GM21423 (cell line): ENCODE results near the gene FAM53B.

Experiments
- ATAC-seq: cut with Tn5 transposase; IDR thresholded peaks from one replicate; pipeline ENCODE4 v1.9.1; 2021; ENCODE audit warnings: mild to moderate bottlenecking, moderate library complexity; ENCODE audit not compliant: unreplicated experiment

Gene FAM53B

GRCh38 chr10:124637746-124638145 is 106.4 kb downstream of the FAM53B start:
- ATAC-seq, result no peak

- no peak for ATAC-seq
Measured at GRCh38 chr10:124637091-124637700, 107.0 kb downstream of the FAM53B start.

- no peak for ATAC-seq
Measured at GRCh38 chr10:124636271-124636995, 107.7 kb downstream of the FAM53B start.

- no peak for ATAC-seq
Measured at GRCh38 chr10:124632566-124632965, 111.6 kb downstream of the FAM53B start.

- no peak for ATAC-seq
Measured at GRCh38 chr10:124632064-124632531, 112.1 kb downstream of the FAM53B start.

GRCh38 chr10:124630551-124630950 is 113.6 kb downstream of the FAM53B start:
- no peak for ATAC-seq

GRCh38 chr10:124629842-124630241 is 114.3 kb downstream of the FAM53B start:
- no peak for ATAC-seq

GRCh38 chr10:124629415-124629814 is 114.8 kb downstream of the FAM53B start:
- no peak for ATAC-seq

- ATAC-seq, result no peak
Measured at GRCh38 chr10:124628676-124629021, 115.5 kb downstream of the FAM53B start.

GRCh38 chr10:124627866-124628675 is 116.1 kb downstream of the FAM53B start:
- ATAC-seq, result no peak

GRCh38 chr10:124626759-124627380 is 117.3 kb downstream of the FAM53B start:
- peak; percentile 66 for ATAC-seq

GRCh38 chr10:124625831-124626238 is 118.3 kb downstream of the FAM53B start:
- no peak for ATAC-seq

- no peak for ATAC-seq
Measured at GRCh38 chr10:124624895-124625294, 119.3 kb downstream of the FAM53B start.

GRCh38 chr10:124624466-124624865 is 119.7 kb downstream of the FAM53B start:
- no peak for ATAC-seq

GRCh38 chr10:124624006-124624405 is 120.2 kb downstream of the FAM53B start:
- no peak for ATAC-seq

GRCh38 chr10:124622866-124623536 is 121.2 kb downstream of the FAM53B start:
- no peak for ATAC-seq

GRCh38 chr10:124622158-124622557 is 122.0 kb downstream of the FAM53B start:
- no peak for ATAC-seq

GRCh38 chr10:124621637-124622036 is 122.5 kb downstream of the FAM53B start:
- ATAC-seq, result no peak

GRCh38 chr10:124619802-124620490 is 124.2 kb downstream of the FAM53B start:
- ATAC-seq, result no peak

GRCh38 chr10:124619195-124619594 is 125.0 kb downstream of the FAM53B start:
- ATAC-seq, result no peak
